ENCODE data around the gene HORMAD2.

GRCh38 chr22:30094804-30095203 is 14.5 kb downstream of the HORMAD2 start:
- no peak for TF ChIP-seq L3MBTL2 (conservative IDR thresholded peaks at IDR 0.05)
- TF ChIP-seq ELF4 (IDR thresholded peaks at IDR 0.05), result no peak
- no peak for TF ChIP-seq HDGF (IDR thresholded peaks at IDR 0.05; ENCODE audit: borderline replicate concordance)
- no peak for TF ChIP-seq SUZ12 (IDR thresholded peaks at IDR 0.05)
- TF ChIP-seq NFRKB (IDR thresholded peaks at IDR 0.05), result no peak
